Dendritic cell treated with granulocyte-macrophage colony-stimulating factor and Interleukin-4, amounts not matched to agents 40 ng/mL and 50 ng/mL, for 4 days (primary cell): Measurements from ENCODE around the gene ITPK1.

Experiments
- H3K27ac Mint-ChIP-seq: one replicate; pipeline ENCODE4 v1.8.0; 2022; ENCODE audit warnings: mild to moderate bottlenecking, mixed read lengths
- H3K27me3 Mint-ChIP-seq: one replicate; pipeline ENCODE4 v1.8.0; 2022; ENCODE audit warnings: mild to moderate bottlenecking, mixed read lengths
- H3K36me3 Mint-ChIP-seq: one replicate; pipeline ENCODE4 v1.8.0; 2022; ENCODE audit warnings: low read depth, mixed read lengths
- H3K4me1 Mint-ChIP-seq: one replicate; pipeline ENCODE4 v1.8.0; 2022; ENCODE audit warnings: low read depth, mixed read lengths
- H3K4me3 Mint-ChIP-seq: one replicate; pipeline ENCODE4 v1.8.0; 2022; ENCODE audit warnings: mild to moderate bottlenecking, moderate library complexity, mixed read lengths
- H3K9me3 Mint-ChIP-seq: one replicate; pipeline ENCODE4 v1.8.0; 2022; ENCODE audit warnings: mixed read lengths
- intact Hi-C: fragments of 100-400 bp; cut with micrococcal nuclease; formaldehyde crosslinking; loops from one replicate; pipeline ENCODE4 v1.15.0; 2022

ITPK1 gene

GRCh38 chr14:93079321-93079720 is 36.4 kb downstream of the ITPK1 start:
- peaks cover 90% of the 10 kb centered on the region for H3K4me1 Mint-ChIP-seq
- H3K36me3 Mint-ChIP-seq, result peaks cover 53% of the 10 kb centered on the region
- intact Hi-C loops, result no loop called here
- H3K27me3 Mint-ChIP-seq, result no peaks in the 10 kb centered on the region
- no peak overlapping the region for H3K4me3 Mint-ChIP-seq
- H3K9me3 Mint-ChIP-seq, result no peaks in the 10 kb centered on the region
- H3K27ac Mint-ChIP-seq, result peak overlapping the region; percentile 35

- Mint-ChIP-seq H3K9me3 (no peaks in the 10 kb centered on the region), H3K4me3 (no peak overlapping the region), H3K36me3 (peaks cover 48% of the 10 kb centered on the region), H3K27me3 (no peaks in the 10 kb centered on the region), H3K27ac (peak overlapping the region; percentile 35), H3K4me1 (peaks cover 90% of the 10 kb centered on the region)
- intact Hi-C loops, result no loop called here
These were observed 36.9 kb downstream of the ITPK1 start for GRCh38 chr14:93078870-93079269.

- H3K4me1 Mint-ChIP-seq, result peaks cover 84% of the 10 kb centered on the region
- H3K36me3 Mint-ChIP-seq, result peaks cover 35% of the 10 kb centered on the region
- H3K27me3 Mint-ChIP-seq, result no peaks in the 10 kb centered on the region
- no peak overlapping the region for H3K4me3 Mint-ChIP-seq
- intact Hi-C loops, result no loop called here
- H3K27ac Mint-ChIP-seq, result peak overlapping the region; percentile 92
- no peaks in the 10 kb centered on the region for H3K9me3 Mint-ChIP-seq
These were observed 39.0 kb downstream of the ITPK1 start for GRCh38 chr14:93076755-93077154.

- H3K9me3 Mint-ChIP-seq, result no peaks in the 10 kb centered on the region
- intact Hi-C loops, result no loop called here
- H3K36me3 Mint-ChIP-seq, result peaks cover 29% of the 10 kb centered on the region
- H3K4me3 Mint-ChIP-seq, result no peak overlapping the region
- peaks cover 81% of the 10 kb centered on the region for H3K4me1 Mint-ChIP-seq
- H3K27ac Mint-ChIP-seq, result peak overlapping the region; percentile 92
- H3K27me3 Mint-ChIP-seq, result no peaks in the 10 kb centered on the region
These were observed 39.8 kb downstream of the ITPK1 start for GRCh38 chr14:93075891-93076290.

- Mint-ChIP-seq H3K9me3 (no peaks in the 10 kb centered on the region), H3K4me1 (peaks cover 89% of the 10 kb centered on the region), H3K27ac (peak overlapping the region; percentile 92), H3K36me3 (peaks cover 35% of the 10 kb centered on the region), H3K27me3 (no peaks in the 10 kb centered on the region), H3K4me3 (peak overlapping the region; percentile 76)
- intact Hi-C loops, result loop anchor here (5.0 kb wide), 2 partner anchors 33 to 42 kb away; no protein-coding TSS in a partner anchor
These were observed 41.6 kb downstream of the ITPK1 start for GRCh38 chr14:93073910-93074769.

GRCh38 chr14:93073358-93073707 is 42.4 kb downstream of the ITPK1 start:
- peak overlapping the region; percentile 76 for H3K4me3 Mint-ChIP-seq

GRCh38 chr14:93072659-93073357 is 42.9 kb downstream of the ITPK1 start:
- H3K9me3 Mint-ChIP-seq, result no peaks in the 10 kb centered on the region
- H3K27me3 Mint-ChIP-seq, result no peaks in the 10 kb centered on the region
- peaks cover 39% of the 10 kb centered on the region for H3K36me3 Mint-ChIP-seq
- intact Hi-C loops, result loop anchor here (5.0 kb wide), 2 partner anchors 34 to 41 kb away; no protein-coding TSS in a partner anchor
- H3K4me3 Mint-ChIP-seq, result no peak overlapping the region
- peak overlapping the region; percentile 92 for H3K27ac Mint-ChIP-seq
- peaks cover 88% of the 10 kb centered on the region for H3K4me1 Mint-ChIP-seq

More at GRCh38 chr14:93073358-93073707, 42.4 kb downstream of the ITPK1 start:
- H3K36me3 Mint-ChIP-seq, result peaks cover 35% of the 10 kb centered on the region
- H3K27me3 Mint-ChIP-seq, result no peaks in the 10 kb centered on the region
- intact Hi-C loops, result loop anchor here (5.0 kb wide), 2 partner anchors 34 to 41 kb away; no protein-coding TSS in a partner anchor
- H3K4me1 Mint-ChIP-seq, result peaks cover 89% of the 10 kb centered on the region
- H3K27ac Mint-ChIP-seq, result peak overlapping the region; percentile 92
- no peaks in the 10 kb centered on the region for H3K9me3 Mint-ChIP-seq

GRCh38 chr14:93068711-93069110 is 47.0 kb downstream of the ITPK1 start:
- peaks cover 76% of the 10 kb centered on the region for H3K4me1 Mint-ChIP-seq
- H3K9me3 Mint-ChIP-seq, result no peaks in the 10 kb centered on the region
- intact Hi-C loops, result no loop called here
- peak overlapping the region; percentile 41 for H3K27ac Mint-ChIP-seq
- no peak overlapping the region for H3K4me3 Mint-ChIP-seq
- peaks cover 63% of the 10 kb centered on the region for H3K36me3 Mint-ChIP-seq
- no peaks in the 10 kb centered on the region for H3K27me3 Mint-ChIP-seq

- Mint-ChIP-seq H3K36me3 (peaks cover 78% of the 10 kb centered on the region), H3K27ac (no peak overlapping the region), H3K4me3 (no peak overlapping the region), H3K4me1 (peaks cover 78% of the 10 kb centered on the region), H3K27me3 (no peaks in the 10 kb centered on the region), H3K9me3 (no peaks in the 10 kb centered on the region)
- intact Hi-C loops, result no loop called here
These were observed 48.6 kb downstream of the ITPK1 start for GRCh38 chr14:93067088-93067487.

GRCh38 chr14:93065272-93065730 is 50.4 kb downstream of the ITPK1 start:
- H3K27ac Mint-ChIP-seq, result no peak overlapping the region
- no peaks in the 10 kb centered on the region for H3K27me3 Mint-ChIP-seq
- no peaks in the 10 kb centered on the region for H3K9me3 Mint-ChIP-seq
- peaks cover 86% of the 10 kb centered on the region for H3K4me1 Mint-ChIP-seq
- no peak overlapping the region for H3K4me3 Mint-ChIP-seq
- H3K36me3 Mint-ChIP-seq, result peaks cover 81% of the 10 kb centered on the region
- intact Hi-C loops, result no loop called here

GRCh38 chr14:93064411-93065271 is 51.1 kb downstream of the ITPK1 start:
- intact Hi-C loops, result no loop called here
- H3K4me3 Mint-ChIP-seq, result no peak overlapping the region
- no peak overlapping the region for H3K27ac Mint-ChIP-seq
- H3K4me1 Mint-ChIP-seq, result peaks cover 85% of the 10 kb centered on the region
- no peaks in the 10 kb centered on the region for H3K27me3 Mint-ChIP-seq
- H3K36me3 Mint-ChIP-seq, result peaks cover 81% of the 10 kb centered on the region
- H3K9me3 Mint-ChIP-seq, result no peaks in the 10 kb centered on the region

GRCh38 chr14:93063393-93063792 is 52.3 kb downstream of the ITPK1 start:
- H3K9me3 Mint-ChIP-seq, result no peaks in the 10 kb centered on the region
- intact Hi-C loops, result no loop called here
- H3K27me3 Mint-ChIP-seq, result no peaks in the 10 kb centered on the region
- peaks cover 69% of the 10 kb centered on the region for H3K36me3 Mint-ChIP-seq
- H3K4me1 Mint-ChIP-seq, result peaks cover 73% of the 10 kb centered on the region
- no peak overlapping the region for H3K27ac Mint-ChIP-seq
- H3K4me3 Mint-ChIP-seq, result no peak overlapping the region

- Mint-ChIP-seq H3K4me1 (peaks cover 72% of the 10 kb centered on the region), H3K27ac (no peak overlapping the region), H3K9me3 (no peaks in the 10 kb centered on the region), H3K4me3 (no peak overlapping the region), H3K36me3 (peaks cover 69% of the 10 kb centered on the region), H3K27me3 (no peaks in the 10 kb centered on the region)
- intact Hi-C loops, result no loop called here
These were observed 52.8 kb downstream of the ITPK1 start for GRCh38 chr14:93062890-93063289.
